Endothelial cell of umbilical vein (primary cell): ENCODE data around the gene DDX3X. TPM values are rescaled to one million over a fixed set of nuclear protein-coding genes. Genes with fewer than 3 reads are reported as not detected.

Source experiments
- BruUV-seq: library from RNA; stranded (reverse); fragments of 400-500 nt; replicated peaks from 2 replicates; lab custom pipeline; 2021; lab: Mats Ljungman, UMichigan
- CTCF ChIA-PET: fragments of 300-600, 350-600 bp; sonication (Branson Sonifier 250); formaldehyde crosslinking; loops from one replicate; lab custom pipeline; 2021; ENCODE audit warnings: antibody characterized with exemption, inconsistent platforms; lab: Charles Lee
- POLR2A ChIA-PET: fragments of 300-600, 350-600 bp; sonication (Branson Sonifier 250); formaldehyde crosslinking; loops from one replicate; lab custom pipeline; 2021; ENCODE audit warnings: antibody characterized with exemption, inconsistent platforms; lab: Charles Lee
- DNase-seq: peaks from one replicate; pipeline ENCODE4 v3.0.0-alpha.2; 2011; ENCODE audit warnings: low read depth, low spot score
- FAIRE-seq: peaks from 2 replicates; lab custom pipeline; 2011; peaks lifted over from hg19 to GRCh38; lab: Jason Lieb, UNC
- H2AFZ ChIP-seq: 2 replicates; pipeline ENCODE4 v1.6.0; 2012; ENCODE audit warnings: low read depth, low read length, control low read depth, inconsistent platforms
- H3K27ac ChIP-seq: 2 replicates; pipeline ENCODE4 v1.5.1; 2011; ENCODE audit warnings: low read depth, mild to moderate bottlenecking, control low read depth, low read length, moderate library complexity; ENCODE audit not compliant: insufficient read depth
- H3K27me3 ChIP-seq, 2 experiments: 2 replicates each; pipeline versions ENCODE4 v1.6.0 to v1.6.1; 2011; ENCODE audit warnings: low read length in 2 of 2, mixed read lengths in 1 of 2; ENCODE audit not compliant: control insufficient read depth in 2 of 2, insufficient read depth in 2 of 2
- H3K36me3 ChIP-seq, 2 experiments: 2 replicates in 1 of 2; 3 replicates in 1 of 2; pipeline ENCODE4 v1.5.1; 2011; ENCODE audit warnings: low read length in 2 of 2, mild to moderate bottlenecking in 1 of 2, moderate library complexity in 1 of 2; ENCODE audit not compliant: control insufficient read depth in 2 of 2, insufficient read depth in 2 of 2; ENCODE audit errors: extremely low read depth in 1 of 2
- H3K4me1 ChIP-seq: 3 replicates; pipeline ENCODE4 v1.5.1; 2011; ENCODE audit warnings: mild to moderate bottlenecking, low read length; ENCODE audit not compliant: control insufficient read depth, insufficient read depth; ENCODE audit errors: extremely low read depth
- H3K4me2 ChIP-seq: 2 replicates; pipeline ENCODE4 v1.6.1; 2011; ENCODE audit warnings: low read length, control low read depth, mixed read lengths; ENCODE audit not compliant: insufficient read depth
- H3K4me3 ChIP-seq, 3 experiments: fragments of 200-600 bp in 1 of 3; sonication (generic), shearing (Covaris generic) in 1 of 3; replicated peaks in 1 of 3; 2 replicates each; pipeline ENCODE4 v1.5.1; 2011 to 2016; ENCODE audit warnings: control low read depth in 3 of 3, low read length in 3 of 3, mild to moderate bottlenecking in 2 of 3, inconsistent platforms in 1 of 3, low read depth in 1 of 3, moderate library complexity in 1 of 3; ENCODE audit not compliant: insufficient read depth in 1 of 3
- H3K79me2 ChIP-seq: 2 replicates; pipeline ENCODE4 v1.6.0; 2012; ENCODE audit warnings: low read length, inconsistent platforms; ENCODE audit not compliant: control insufficient read depth, insufficient read depth
- H3K9ac ChIP-seq: replicated peaks from 2 replicates; pipeline ENCODE3; 2011; ENCODE audit warnings: low read length, control low read depth; ENCODE audit not compliant: insufficient read depth; ENCODE audit errors: extremely low read depth
- H3K9me1 ChIP-seq: replicated peaks from 3 replicates; pipeline ENCODE4 v1.6.0; 2011; ENCODE audit warnings: mild to moderate bottlenecking, low read length; ENCODE audit not compliant: control insufficient read depth, insufficient read depth; ENCODE audit errors: extremely low read depth
- H3K9me3 ChIP-seq: replicated peaks from 2 replicates; pipeline ENCODE4 v1.5.1; 2012; ENCODE audit warnings: low read length, inconsistent platforms; ENCODE audit not compliant: control insufficient read depth, insufficient read depth
- H4K20me1 ChIP-seq: replicated peaks from 2 replicates; pipeline ENCODE3; 2011; ENCODE audit warnings: mild to moderate bottlenecking, low read length; ENCODE audit not compliant: control insufficient read depth, insufficient read depth; ENCODE audit errors: extremely low read depth
- EZH2 ChIP-seq: IDR thresholded peaks from 2 replicates; pipeline ENCODE4 v1.6.1; 2012; ENCODE audit warnings: borderline replicate concordance, low read depth, mild to moderate bottlenecking, moderate library complexity, low read length, inconsistent platforms; ENCODE audit not compliant: severe bottlenecking
- FOS ChIP-seq: IDR thresholded peaks from 2 replicates; pipeline ENCODE4 v1.6.1; 2011; ENCODE audit warnings: mild to moderate bottlenecking, low read length, moderate library complexity, borderline replicate concordance; ENCODE audit not compliant: insufficient read depth
- GATA2 ChIP-seq: IDR thresholded peaks from 2 replicates; pipeline ENCODE4 v1.7.0; 2011; ENCODE audit warnings: low read depth, mild to moderate bottlenecking, moderate library complexity, mixed read lengths, low read length; ENCODE audit not compliant: insufficient read length, insufficient read depth
- JUN ChIP-seq: IDR thresholded peaks from 2 replicates; pipeline ENCODE4 v1.6.1; 2011; ENCODE audit warnings: borderline replicate concordance, low read depth; ENCODE audit not compliant: insufficient read length, insufficient read depth
- MYC ChIP-seq: IDR thresholded peaks from one replicate; pipeline ENCODE4 v1.6.1; 2011; ENCODE audit warnings: mild to moderate bottlenecking, low read depth, low read length
- POLR2A ChIP-seq: IDR thresholded peaks from 2 replicates; pipeline ENCODE4 v1.6.1; 2012; ENCODE audit warnings: low read depth, mild to moderate bottlenecking, control low read depth, low read length
- POLR2AphosphoS5 ChIP-seq: IDR thresholded peaks from 2 replicates; pipeline ENCODE4 v1.6.1; 2012; ENCODE audit warnings: low read depth, mild to moderate bottlenecking, control low read depth, low read length, moderate library complexity; ENCODE audit not compliant: insufficient read depth
- dilution Hi-C: fragments of 300-500 bp; cut with MboI; formaldehyde crosslinking; loops from one replicate; pipeline ENCODE4 v1.15.0; 2019; ENCODE audit warnings: low sequenced_read_pairs; ENCODE audit not compliant: extremely low pct_ligation_motif_present
- intact Hi-C: fragments of 100-400 bp; cut with micrococcal nuclease; formaldehyde crosslinking; loops from one replicate; pipeline ENCODE4 v1.10.0; 2022
- polyA plus RNA-seq, 4 experiments: library from polyadenylated mRNA; depleted of rRNA in 3 of 4; stranded (reverse) in 3 of 4; unstranded in 1 of 4; fragments of >200 nt; gene quantifications; 2 replicates each; pipeline versions ENCODE4 v1.2.1 to v1.2.3, GENCODE V29; 2011 to 2012; ENCODE audit warnings: missing spikeins in 1 of 4
- total RNA-seq: library from RNA; stranded (reverse); gene quantifications from 2 replicates; pipeline ENCODE4 v1.2.3, GENCODE V29; 2021
- TF ChIP-seq, protein P1 (sequence below): IDR thresholded peaks from 2 replicates; pipeline ENCODE4 v1.6.1; 2011; ENCODE audit not compliant: insufficient read depth, insufficient read length
- TF ChIP-seq, protein P2 (sequence below), 2 donors: IDR thresholded peaks; 1 replicate in 1 of 2; 2 replicates in 1 of 2; pipeline ENCODE4 v1.5.1; 2011; ENCODE audit warnings: low read length in 2 of 2, mild to moderate bottlenecking in 2 of 2, moderate library complexity in 2 of 2, control low read depth in 1 of 2, inconsistent platforms in 1 of 2, low read depth in 1 of 2; ENCODE audit not compliant: insufficient read depth in 1 of 2; ENCODE audit errors: extremely low read depth in 1 of 2

DDX3X gene
- total and polyA plus RNA-seq, 2 donors (not counting 3 experiments of a cell fraction or from before 2014, with no cell fraction given) = 48.5 to 300 TPM

DNA sequence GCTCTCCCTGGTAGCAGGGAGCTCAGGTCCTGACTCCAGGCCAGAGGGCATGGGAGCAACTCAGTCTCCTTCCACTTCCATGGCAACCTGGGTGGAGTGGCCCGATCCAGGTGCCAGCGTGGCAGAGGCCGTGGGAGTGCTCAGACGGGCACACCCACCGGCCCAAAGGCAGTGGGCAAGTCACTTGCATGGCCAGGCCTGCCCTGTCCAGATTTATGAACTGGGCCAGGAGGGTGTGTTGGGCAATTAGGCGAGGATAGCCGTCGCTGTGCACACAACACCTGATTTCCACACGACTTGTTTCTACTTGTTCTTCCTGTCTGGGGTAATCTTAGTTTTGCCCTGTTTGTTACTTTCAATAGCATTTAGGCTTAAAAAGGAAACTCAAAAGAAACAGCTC is 57.6 kb downstream of the DDX3X start:
- Histone ChIP-seq H3K4me1 (no peaks in the 10 kb centered on the region), H2AFZ (no peak overlapping the region), H3K27ac (no peak overlapping the region), H4K20me1 (no peaks in the 10 kb centered on the region), H3K9me1 (no peaks in the 10 kb centered on the region), H3K27me3 (no peaks in the 10 kb centered on the region), H3K9me3 (no peaks in the 10 kb centered on the region), H3K4me3 (no peak overlapping the region), H3K4me2 (no peak overlapping the region), H3K9ac (no peak overlapping the region), H3K36me3 (no peaks in the 10 kb centered on the region), H3K79me2 (no peaks in the 10 kb centered on the region)
- DNase-seq (no peak), FAIRE-seq (no peak)
- POLR2A ChIA-PET = no interaction called here
- CTCF ChIA-PET = no interaction called here
- dilution Hi-C loops (no loop called here), intact Hi-C loops (no loop called here)
- TF ChIP-seq, protein P1, sequence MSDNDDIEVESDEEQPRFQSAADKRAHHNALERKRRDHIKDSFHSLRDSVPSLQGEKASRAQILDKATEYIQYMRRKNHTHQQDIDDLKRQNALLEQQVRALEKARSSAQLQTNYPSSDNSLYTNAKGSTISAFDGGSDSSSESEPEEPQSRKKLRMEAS = no peak
- TF ChIP-seq, protein P2, sequence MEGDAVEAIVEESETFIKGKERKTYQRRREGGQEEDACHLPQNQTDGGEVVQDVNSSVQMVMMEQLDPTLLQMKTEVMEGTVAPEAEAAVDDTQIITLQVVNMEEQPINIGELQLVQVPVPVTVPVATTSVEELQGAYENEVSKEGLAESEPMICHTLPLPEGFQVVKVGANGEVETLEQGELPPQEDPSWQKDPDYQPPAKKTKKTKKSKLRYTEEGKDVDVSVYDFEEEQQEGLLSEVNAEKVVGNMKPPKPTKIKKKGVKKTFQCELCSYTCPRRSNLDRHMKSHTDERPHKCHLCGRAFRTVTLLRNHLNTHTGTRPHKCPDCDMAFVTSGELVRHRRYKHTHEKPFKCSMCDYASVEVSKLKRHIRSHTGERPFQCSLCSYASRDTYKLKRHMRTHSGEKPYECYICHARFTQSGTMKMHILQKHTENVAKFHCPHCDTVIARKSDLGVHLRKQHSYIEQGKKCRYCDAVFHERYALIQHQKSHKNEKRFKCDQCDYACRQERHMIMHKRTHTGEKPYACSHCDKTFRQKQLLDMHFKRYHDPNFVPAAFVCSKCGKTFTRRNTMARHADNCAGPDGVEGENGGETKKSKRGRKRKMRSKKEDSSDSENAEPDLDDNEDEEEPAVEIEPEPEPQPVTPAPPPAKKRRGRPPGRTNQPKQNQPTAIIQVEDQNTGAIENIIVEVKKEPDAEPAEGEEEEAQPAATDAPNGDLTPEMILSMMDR (IDR thresholded peaks at IDR 0.05; ENCODE audit: extremely low read depth in 1 of 2, insufficient read depth in 1 of 2, low read depth in 1 of 2, low read length in 2 of 2) = no peak
- no peak for TF ChIP-seq FOS
- no peak for TF ChIP-seq EZH2
- no peak for TF ChIP-seq JUN
- TF ChIP-seq POLR2AphosphoS5 = no peak
- no peak for TF ChIP-seq POLR2A
- no peak for TF ChIP-seq MYC
- TF ChIP-seq GATA2 = no peak
- no TSS peak for BruUV-seq
